Measurements from ENCODE around the gene FUS. TPM values are rescaled to one million over a fixed set of nuclear protein-coding genes. Genes with fewer than 3 reads are reported as not detected.

The FUS gene
- total RNA-seq, 1 donor from 2014 or later = 166 TPM

GRCh38 chr16:31132303-31132979 lies 47.5 kb upstream of the FUS start:
- no peak for DNase-seq (ENCODE audit: low spot score in 2 of 2)
- Histone ChIP-seq H3K9me3 (no peaks in the 10 kb centered on the region), H3K27me3 (no peaks in the 10 kb centered on the region), H3K36me3 (peaks cover 37 to 48% of the 10 kb centered on the region in 2 donors), H3K4me1 (no peaks in the 10 kb centered on the region), H3K4me3 (no peak overlapping the region), H3K27ac (no peak overlapping the region)
- TF ChIP-seq CTCF (IDR thresholded peaks at IDR 0.05) = no peak
- intact Hi-C loops (cut with DNase I) = no loop called here

GRCh38 chr16:31133046-31133501 lies 46.9 kb upstream of the FUS start:
- no peak for TF ChIP-seq CTCF (IDR thresholded peaks at IDR 0.05)
- Histone ChIP-seq H3K9me3 (no peaks in the 10 kb centered on the region), H3K27me3 (no peaks in the 10 kb centered on the region), H3K4me1 (peaks cover 0 to 2% of the 10 kb centered on the region in 2 donors), H3K27ac (no peak overlapping the region), H3K4me3 (no peak overlapping the region), H3K36me3 (peaks cover 31 to 42% of the 10 kb centered on the region in 2 donors)
- intact Hi-C loops (cut with DNase I) = no loop called here
- DNase-seq (ENCODE audit: low spot score in 2 of 2) = no peak

- H3K4me3 ChIP-seq = no peak overlapping the region
- no peaks in the 10 kb centered on the region for H3K9me3 ChIP-seq
- intact Hi-C loops (cut with DNase I) = no loop called here
- no peak overlapping the region for H3K27ac ChIP-seq
- H3K4me1 ChIP-seq = peaks cover 0 to 10% of the 10 kb centered on the region in 2 donors
- no peak for DNase-seq (ENCODE audit: low spot score in 2 of 2)
- H3K36me3 ChIP-seq = peaks cover 25 to 31% of the 10 kb centered on the region in 2 donors
- no peaks in the 10 kb centered on the region for H3K27me3 ChIP-seq
- TF ChIP-seq CTCF (IDR thresholded peaks at IDR 0.05) = no peak
These were observed 45.8 kb upstream of the FUS start for GRCh38 chr16:31134091-31134571.

GRCh38 chr16:31134625-31135534 lies 45.1 kb upstream of the FUS start:
- intact Hi-C loops (cut with DNase I) = no loop called here
- H3K27ac ChIP-seq = no peak overlapping the region
- H3K4me1 ChIP-seq = peaks cover 0 to 10% of the 10 kb centered on the region in 2 donors
- no peaks in the 10 kb centered on the region for H3K27me3 ChIP-seq
- DNase-seq (ENCODE audit: low spot score in 2 of 2) = no peak
- no peak for TF ChIP-seq CTCF (IDR thresholded peaks at IDR 0.05)
- no peak overlapping the region for H3K4me3 ChIP-seq
- H3K9me3 ChIP-seq = no peaks in the 10 kb centered on the region
- H3K36me3 ChIP-seq = peaks cover 22 to 24% of the 10 kb centered on the region in 2 donors

- H3K27me3 ChIP-seq = no peaks in the 10 kb centered on the region
- H3K36me3 ChIP-seq = peaks cover 14 to 16% of the 10 kb centered on the region in 2 donors
- intact Hi-C loops (cut with DNase I) = no loop called here
- no peak within 1 kb of the TSS for H3K4me3 ChIP-seq
- no peak within 1 kb of the TSS for H3K27ac ChIP-seq
- TF ChIP-seq CTCF (IDR thresholded peaks at IDR 0.05) = no peak
- H3K9me3 ChIP-seq = no peaks in the 10 kb centered on the region
- H3K4me1 ChIP-seq = peaks cover 0 to 10% of the 10 kb centered on the region in 2 donors
- no peak for DNase-seq (ENCODE audit: low spot score in 2 of 2)
These were observed 44.2 kb upstream of the FUS start, which contains the start of gene PRSS8 for GRCh38 chr16:31135535-31136286. Gene PRSS8 (minus strand): TSS chr16:31135727. CDS start chr16:31135498, 229 bp downstream.

Data from ascending aorta (tissue), 2 donors.